MM.1S (cell line): ENCODE measurements around the gene WNK1.
"Not testable (repeated sequence)": the region's sequence is repeated elsewhere in the genome, so short reads cannot be mapped to it uniquely, and the experiment has no call there.

ENCODE experiments used
- DNase-seq: peaks from one replicate; pipeline ENCODE4 v3.0.0-alpha.2; 2015
- H2AFZ ChIP-seq: fragments of 300-600 bp; sonication (generic); 2 replicates; pipeline ENCODE4 v1.6.0; 2016; ENCODE audit warnings: antibody characterized with exemption, low read length
- H3F3A ChIP-seq: fragments of 300-600 bp; sonication (generic); 2 replicates; pipeline ENCODE4 v1.6.1; 2016; ENCODE audit warnings: mild to moderate bottlenecking, antibody characterized with exemption, low read length, moderate library complexity, mixed read lengths; ENCODE audit not compliant: insufficient read depth
- H3K27ac ChIP-seq: fragments of 300-600 bp; sonication (generic); 2 replicates; pipeline ENCODE4 v1.5.1; 2016; ENCODE audit warnings: mild to moderate bottlenecking, low read length
- H3K27me3 ChIP-seq: fragments of 300-600 bp; sonication (generic); replicated peaks from 2 replicates; pipeline ENCODE4 v1.6.0; 2016; ENCODE audit warnings: low read length; ENCODE audit not compliant: insufficient read depth
- H3K36me3 ChIP-seq: fragments of 300-600 bp; sonication (generic); replicated peaks from 2 replicates; pipeline ENCODE4 v1.6.1; 2016; ENCODE audit warnings: mild to moderate bottlenecking, low read length, mixed read lengths; ENCODE audit not compliant: insufficient read depth
- H3K4me1 ChIP-seq: fragments of 300-600 bp; sonication (generic); 2 replicates; pipeline ENCODE4 v1.6.1; 2016; ENCODE audit warnings: low read length, mixed read lengths
- H3K4me2 ChIP-seq: fragments of 300-600 bp; sonication (generic); 2 replicates; pipeline ENCODE4 v1.6.0; 2016; ENCODE audit warnings: low read depth, low read length
- H3K4me3 ChIP-seq: fragments of 300-600 bp; sonication (generic); 2 replicates; pipeline ENCODE4 v1.5.1; 2016; ENCODE audit warnings: low read length, mixed read lengths
- H3K79me2 ChIP-seq: fragments of 300-600 bp; sonication (generic); 2 replicates; pipeline ENCODE4 v1.6.1; 2016; ENCODE audit warnings: mixed run types, low read length, mixed read lengths
- H3K9ac ChIP-seq: fragments of 300-600 bp; sonication (generic); 2 replicates; pipeline ENCODE4 v1.6.1; 2016; ENCODE audit warnings: low read length, mixed read lengths
- H3K9me2 ChIP-seq: fragments of 300-600 bp; sonication (generic); replicated peaks from 2 replicates; pipeline ENCODE4 v1.6.1; 2016; ENCODE audit warnings: mild to moderate bottlenecking, low read length, mixed read lengths; ENCODE audit not compliant: insufficient read depth
- H3K9me3 ChIP-seq: fragments of 300-600 bp; sonication (generic); replicated peaks from 2 replicates; pipeline ENCODE4 v1.6.1; 2016; ENCODE audit warnings: mild to moderate bottlenecking, low read length, mixed read lengths; ENCODE audit not compliant: insufficient read depth
- H4K20me1 ChIP-seq: fragments of 300-600 bp; sonication (generic); 2 replicates; pipeline ENCODE4 v1.6.1; 2016; ENCODE audit warnings: mild to moderate bottlenecking, low read length, moderate library complexity, mixed read lengths; ENCODE audit not compliant: insufficient read depth
- EZH2 ChIP-seq: fragments of 300-600 bp; sonication (generic); optimal IDR thresholded peaks from 2 replicates; pipeline ENCODE3; 2017; ENCODE audit warnings: low read depth, mild to moderate bottlenecking, antibody characterized with exemption, low read length, mixed read lengths
- EZH2phosphoT487 ChIP-seq: fragments of 300-600 bp; sonication (generic); IDR thresholded peaks from 2 replicates; pipeline ENCODE4 v1.6.1; 2018; ENCODE audit warnings: antibody characterized with exemption, low read length
- TF ChIP-seq, protein P1 (sequence below): fragments of 300-600 bp; sonication (generic); IDR thresholded peaks from 2 replicates; pipeline ENCODE4 v1.5.1; 2016; ENCODE audit warnings: antibody characterized with exemption, low read length, mixed read lengths

The WNK1 gene

DNA sequence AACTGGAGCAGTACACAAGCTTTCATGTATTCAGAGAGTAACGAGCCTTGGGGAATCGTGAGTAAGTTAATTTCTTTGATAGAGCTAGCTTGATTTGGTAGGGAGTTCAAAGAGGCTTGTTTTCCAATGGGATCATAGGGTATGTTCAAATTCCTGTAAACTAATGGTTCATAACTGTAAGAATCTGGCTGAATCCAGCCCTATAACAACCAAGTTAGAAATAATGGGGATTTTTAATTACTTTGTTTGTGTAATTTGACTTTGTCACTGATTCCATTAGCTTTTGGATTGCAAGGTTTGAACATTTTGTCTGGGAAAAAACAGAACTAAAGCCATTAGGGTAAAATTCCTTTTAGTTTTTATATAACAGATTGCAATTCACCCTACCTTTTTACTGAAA is 94.0 kb downstream of the WNK1 start:
- no peaks in the 10 kb centered on the region for H3K9me3 ChIP-seq
- no peaks in the 10 kb centered on the region for H3K4me1 ChIP-seq
- no peak overlapping the region for H3K4me3 ChIP-seq
- no peaks in the 10 kb centered on the region for H3K36me3 ChIP-seq
- TF ChIP-seq EZH2phosphoT487 = no peak
- no peak for TF ChIP-seq EZH2
- TF ChIP-seq, protein P1, sequence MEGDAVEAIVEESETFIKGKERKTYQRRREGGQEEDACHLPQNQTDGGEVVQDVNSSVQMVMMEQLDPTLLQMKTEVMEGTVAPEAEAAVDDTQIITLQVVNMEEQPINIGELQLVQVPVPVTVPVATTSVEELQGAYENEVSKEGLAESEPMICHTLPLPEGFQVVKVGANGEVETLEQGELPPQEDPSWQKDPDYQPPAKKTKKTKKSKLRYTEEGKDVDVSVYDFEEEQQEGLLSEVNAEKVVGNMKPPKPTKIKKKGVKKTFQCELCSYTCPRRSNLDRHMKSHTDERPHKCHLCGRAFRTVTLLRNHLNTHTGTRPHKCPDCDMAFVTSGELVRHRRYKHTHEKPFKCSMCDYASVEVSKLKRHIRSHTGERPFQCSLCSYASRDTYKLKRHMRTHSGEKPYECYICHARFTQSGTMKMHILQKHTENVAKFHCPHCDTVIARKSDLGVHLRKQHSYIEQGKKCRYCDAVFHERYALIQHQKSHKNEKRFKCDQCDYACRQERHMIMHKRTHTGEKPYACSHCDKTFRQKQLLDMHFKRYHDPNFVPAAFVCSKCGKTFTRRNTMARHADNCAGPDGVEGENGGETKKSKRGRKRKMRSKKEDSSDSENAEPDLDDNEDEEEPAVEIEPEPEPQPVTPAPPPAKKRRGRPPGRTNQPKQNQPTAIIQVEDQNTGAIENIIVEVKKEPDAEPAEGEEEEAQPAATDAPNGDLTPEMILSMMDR = no peak
- peaks cover 22% of the 10 kb centered on the region for H3K79me2 ChIP-seq
- no peaks in the 10 kb centered on the region for H4K20me1 ChIP-seq
- H2AFZ ChIP-seq = no peak overlapping the region
- H3K27ac ChIP-seq = no peak overlapping the region
- no peak overlapping the region for H3K4me2 ChIP-seq
- H3K9me2 ChIP-seq = no peaks in the 10 kb centered on the region
- no peak overlapping the region for H3K9ac ChIP-seq
- no peaks in the 10 kb centered on the region; the same call in none of the 2 replicates for H3F3A ChIP-seq
- no peaks in the 10 kb centered on the region for H3K27me3 ChIP-seq
- DNase-seq = no peak

- H3K36me3 ChIP-seq = no peaks in the 10 kb centered on the region
- no peaks in the 10 kb centered on the region for H3K4me1 ChIP-seq
- no peak overlapping the region for H3K4me2 ChIP-seq
- DNase-seq = no peak
- no peak overlapping the region for H3K27ac ChIP-seq
- H3F3A ChIP-seq = no peaks in the 10 kb centered on the region; the same call in none of the 2 replicates
- no peaks in the 10 kb centered on the region for H3K27me3 ChIP-seq
- H3K9ac ChIP-seq = no peak overlapping the region
- no peaks in the 10 kb centered on the region for H4K20me1 ChIP-seq
- H3K4me3 ChIP-seq = no peak overlapping the region
- H3K79me2 ChIP-seq = peaks cover 33% of the 10 kb centered on the region
- H2AFZ ChIP-seq = no peak overlapping the region
- no peak for TF ChIP-seq EZH2phosphoT487
- TF ChIP-seq, protein P1 = no peak
- TF ChIP-seq EZH2 = no peak
- no peaks in the 10 kb centered on the region for H3K9me2 ChIP-seq
- H3K9me3 ChIP-seq = no peaks in the 10 kb centered on the region
Measured at GRCh38 chr12:848173-848865, 95.9 kb downstream of the WNK1 start.

GRCh38 chr12:848882-849527 is 96.6 kb downstream of the WNK1 start:
- no peak overlapping the region for H3K4me2 ChIP-seq
- H3K9ac ChIP-seq = no peak overlapping the region
- no peak overlapping the region for H3K27ac ChIP-seq
- peaks cover 38% of the 10 kb centered on the region for H3K79me2 ChIP-seq
- H3F3A ChIP-seq = no peaks in the 10 kb centered on the region; the same call in none of the 2 replicates
- no peak overlapping the region for H2AFZ ChIP-seq
- no peak for DNase-seq
- H3K36me3 ChIP-seq = no peaks in the 10 kb centered on the region
- no peaks in the 10 kb centered on the region for H4K20me1 ChIP-seq
- no peaks in the 10 kb centered on the region for H3K4me1 ChIP-seq
- H3K9me3 ChIP-seq = no peaks in the 10 kb centered on the region
- H3K27me3 ChIP-seq = no peaks in the 10 kb centered on the region
- no peak overlapping the region for H3K4me3 ChIP-seq
- TF ChIP-seq EZH2 (no peak), EZH2phosphoT487 (no peak)
- TF ChIP-seq, protein P1 = no peak
- H3K9me2 ChIP-seq = no peaks in the 10 kb centered on the region

DNA sequence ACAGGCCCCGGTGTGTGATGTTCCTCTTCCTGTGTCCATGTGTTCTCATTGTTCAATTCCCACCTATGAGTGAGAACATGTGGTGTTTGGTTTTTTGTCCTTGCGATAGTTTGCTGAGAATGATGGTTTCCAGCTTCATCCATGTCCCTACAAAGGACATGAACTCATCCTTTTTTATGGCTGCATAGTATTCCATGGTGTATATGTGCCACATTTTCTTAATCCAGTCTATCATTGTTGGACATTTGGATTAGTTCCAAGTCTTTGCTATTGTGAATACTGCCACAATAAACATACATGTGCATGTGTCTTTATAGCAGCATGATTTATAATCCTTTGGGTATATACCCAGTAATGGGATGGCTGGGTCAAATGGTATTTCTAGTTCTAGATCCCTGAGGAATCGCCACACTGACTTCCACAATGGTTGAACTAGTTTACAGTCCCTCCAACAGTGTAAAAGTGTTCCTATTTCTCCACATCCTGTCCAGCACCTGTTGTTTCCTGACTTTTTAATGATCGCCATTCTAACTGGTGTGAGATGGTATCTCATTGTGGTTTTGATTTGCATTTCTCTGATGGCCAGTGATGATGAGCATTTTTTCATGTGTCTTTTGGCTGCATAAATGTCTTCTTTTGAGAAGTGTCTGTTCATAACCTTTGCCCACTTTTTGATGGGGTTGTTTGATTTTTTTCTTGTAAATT is 97.5 kb downstream of the WNK1 start:
- not testable (repeated sequence) for H3K4me3 ChIP-seq, H3K27me3 ChIP-seq, H3K4me2 ChIP-seq, H2AFZ ChIP-seq, H3F3A ChIP-seq, H3K9ac ChIP-seq, DNase-seq, H3K4me1 ChIP-seq, H3K9me2 ChIP-seq, H3K9me3 ChIP-seq, H4K20me1 ChIP-seq, H3K27ac ChIP-seq, H3K36me3 ChIP-seq
- peaks cover 34% of the 10 kb centered on the region for H3K79me2 ChIP-seq
